ENCODE results near the gene LMF1. TPM values are rescaled to one million over a fixed set of nuclear protein-coding genes. Genes with fewer than 3 reads are reported as not detected.
A peak's percentile ranks its signal among the peaks of the same experiment; 100 is the strongest.

LMF1 gene
- total RNA-seq, 1 donor from 2014 or later = 26.0 TPM

DNA sequence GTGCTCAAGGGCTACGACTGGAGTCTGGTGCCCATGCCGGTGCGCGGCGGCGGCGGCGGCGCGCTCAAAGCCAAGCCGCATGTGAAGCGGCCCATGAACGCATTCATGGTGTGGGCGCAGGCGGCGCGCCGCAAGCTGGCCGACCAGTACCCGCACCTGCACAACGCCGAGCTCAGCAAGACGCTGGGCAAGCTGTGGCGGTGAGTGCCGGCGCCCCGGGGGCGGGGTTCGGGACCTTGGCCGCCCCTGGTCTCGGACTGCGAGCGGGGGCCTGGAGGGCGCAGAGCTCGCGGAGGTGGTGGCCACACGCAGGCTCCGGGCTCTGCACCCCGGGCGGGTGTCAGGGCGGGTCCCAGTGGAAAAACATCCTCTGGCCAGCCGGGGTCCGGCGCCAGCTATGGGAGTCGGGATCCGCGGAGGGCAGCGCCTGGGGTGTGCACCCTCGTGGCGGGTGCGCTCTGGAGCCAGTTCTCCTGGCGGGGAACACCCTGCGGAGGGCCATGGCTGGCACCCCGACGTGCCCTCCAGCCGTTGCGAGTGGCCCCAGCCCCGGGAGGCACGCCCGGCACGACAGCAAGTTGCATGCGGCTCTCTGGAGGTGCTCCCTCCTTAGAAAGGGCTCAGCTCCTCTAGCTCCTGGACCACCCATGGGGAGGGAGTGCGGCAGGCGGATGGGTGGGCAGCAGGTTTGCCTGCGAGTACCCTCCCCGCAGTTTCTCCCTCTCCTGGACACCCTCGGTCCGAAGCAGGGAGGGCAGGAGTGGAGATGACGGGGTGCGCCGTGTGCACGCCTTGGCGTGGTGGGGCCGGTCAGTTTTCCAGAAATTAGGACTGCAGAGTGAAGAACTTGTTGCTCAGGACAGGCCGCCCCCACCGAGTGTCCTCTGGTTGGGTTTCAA, 11.6 kb upstream of the LMF1 start:
- DNase-seq (ENCODE audit: extremely low spot score in 2 of 2) = no peak
- Histone ChIP-seq H3K27ac (no peak overlapping the region), H3K27me3 (no peaks in the 10 kb centered on the region), H3K36me3 (no peaks in the 10 kb centered on the region), H3K9me3 (no peaks in the 10 kb centered on the region), H3K4me3 (peak overlapping the region; percentile 46 to 71), H3K4me1 (peaks cover 17% of the 10 kb centered on the region)
- intact Hi-C loops (cut with DNase I) = no loop called here
- TF ChIP-seq, protein P1, sequence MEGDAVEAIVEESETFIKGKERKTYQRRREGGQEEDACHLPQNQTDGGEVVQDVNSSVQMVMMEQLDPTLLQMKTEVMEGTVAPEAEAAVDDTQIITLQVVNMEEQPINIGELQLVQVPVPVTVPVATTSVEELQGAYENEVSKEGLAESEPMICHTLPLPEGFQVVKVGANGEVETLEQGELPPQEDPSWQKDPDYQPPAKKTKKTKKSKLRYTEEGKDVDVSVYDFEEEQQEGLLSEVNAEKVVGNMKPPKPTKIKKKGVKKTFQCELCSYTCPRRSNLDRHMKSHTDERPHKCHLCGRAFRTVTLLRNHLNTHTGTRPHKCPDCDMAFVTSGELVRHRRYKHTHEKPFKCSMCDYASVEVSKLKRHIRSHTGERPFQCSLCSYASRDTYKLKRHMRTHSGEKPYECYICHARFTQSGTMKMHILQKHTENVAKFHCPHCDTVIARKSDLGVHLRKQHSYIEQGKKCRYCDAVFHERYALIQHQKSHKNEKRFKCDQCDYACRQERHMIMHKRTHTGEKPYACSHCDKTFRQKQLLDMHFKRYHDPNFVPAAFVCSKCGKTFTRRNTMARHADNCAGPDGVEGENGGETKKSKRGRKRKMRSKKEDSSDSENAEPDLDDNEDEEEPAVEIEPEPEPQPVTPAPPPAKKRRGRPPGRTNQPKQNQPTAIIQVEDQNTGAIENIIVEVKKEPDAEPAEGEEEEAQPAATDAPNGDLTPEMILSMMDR (IDR thresholded peaks at IDR 0.05) = no peak
- TF ChIP-seq POLR2AphosphoS5 (IDR thresholded peaks at IDR 0.05; ENCODE audit: insufficient read depth in 1 of 2, low read depth in 1 of 2) = no peak
- no peak for TF ChIP-seq POLR2A (IDR thresholded peaks at IDR 0.05)

DNA sequence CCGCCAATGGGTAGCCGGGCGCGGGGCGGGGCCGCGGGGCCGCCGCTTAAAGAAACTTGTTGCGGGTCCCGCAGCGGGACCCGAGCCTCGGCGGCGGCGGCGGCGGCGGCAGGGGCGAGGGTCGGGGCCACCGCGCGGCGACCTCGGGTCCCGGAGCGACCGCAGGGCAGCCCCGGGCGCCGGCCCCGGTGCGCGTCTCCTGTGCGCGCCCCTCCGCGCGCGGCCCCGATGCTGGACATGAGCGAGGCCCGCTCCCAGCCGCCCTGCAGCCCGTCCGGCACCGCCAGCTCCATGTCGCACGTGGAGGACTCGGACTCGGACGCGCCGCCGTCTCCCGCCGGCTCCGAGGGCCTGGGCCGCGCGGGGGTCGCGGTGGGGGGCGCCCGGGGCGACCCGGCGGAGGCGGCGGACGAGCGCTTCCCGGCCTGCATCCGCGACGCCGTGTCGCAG, 10.9 kb upstream of the LMF1 start, which contains the start of gene SOX8:
Gene SOX8, plus strand, starts transcription at position 76 of the 450 bp plus-strand sequence. Its CDS starts 153 bp downstream, at position 229.
- no peak within 1 kb of the TSS for H3K27ac ChIP-seq
- peaks cover 21% of the 10 kb centered on the region for H3K4me1 ChIP-seq
- no peaks in the 10 kb centered on the region for H3K9me3 ChIP-seq
- no peak for DNase-seq (ENCODE audit: extremely low spot score in 2 of 2)
- H3K27me3 ChIP-seq = no peaks in the 10 kb centered on the region
- no peaks in the 10 kb centered on the region for H3K36me3 ChIP-seq
- H3K4me3 ChIP-seq = peak within 1 kb of the TSS; percentile 46 to 71
- intact Hi-C loops (cut with DNase I) = no loop called here
- TF ChIP-seq, protein P1 (IDR thresholded peaks at IDR 0.05) = no peak
- TF ChIP-seq POLR2A (IDR thresholded peaks at IDR 0.05) = no peak
- no peak for TF ChIP-seq POLR2AphosphoS5 (IDR thresholded peaks at IDR 0.05; ENCODE audit: insufficient read depth in 1 of 2, low read depth in 1 of 2)

DNA sequence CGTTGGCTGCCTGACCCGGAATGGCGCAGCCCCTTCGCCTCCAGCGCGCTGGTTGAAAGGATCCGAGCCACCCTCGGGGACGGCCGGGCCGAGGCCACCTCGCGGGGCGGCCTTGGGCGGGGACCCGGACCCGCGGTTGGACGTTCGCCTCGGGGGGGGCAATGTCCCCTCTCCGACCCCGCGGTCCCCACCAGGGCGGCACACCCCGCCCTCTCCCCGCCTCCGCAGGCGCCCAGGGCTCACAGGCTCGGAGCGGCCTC, 9.7 kb upstream of the LMF1 start:
- no peak for DNase-seq (ENCODE audit: extremely low spot score in 2 of 2)
- Histone ChIP-seq H3K27me3 (no peaks in the 10 kb centered on the region), H3K4me3 (peak overlapping the region; percentile 46 to 71), H3K4me1 (peaks cover 21% of the 10 kb centered on the region), H3K27ac (no peak overlapping the region), H3K36me3 (no peaks in the 10 kb centered on the region), H3K9me3 (no peaks in the 10 kb centered on the region)
- TF ChIP-seq POLR2A (IDR thresholded peaks at IDR 0.05) (no peak), POLR2AphosphoS5 (IDR thresholded peaks at IDR 0.05; ENCODE audit: insufficient read depth in 1 of 2, low read depth in 1 of 2) (no peak)
- TF ChIP-seq, protein P1 (IDR thresholded peaks at IDR 0.05) = no peak
- intact Hi-C loops (cut with DNase I) = no loop called here

DNA sequence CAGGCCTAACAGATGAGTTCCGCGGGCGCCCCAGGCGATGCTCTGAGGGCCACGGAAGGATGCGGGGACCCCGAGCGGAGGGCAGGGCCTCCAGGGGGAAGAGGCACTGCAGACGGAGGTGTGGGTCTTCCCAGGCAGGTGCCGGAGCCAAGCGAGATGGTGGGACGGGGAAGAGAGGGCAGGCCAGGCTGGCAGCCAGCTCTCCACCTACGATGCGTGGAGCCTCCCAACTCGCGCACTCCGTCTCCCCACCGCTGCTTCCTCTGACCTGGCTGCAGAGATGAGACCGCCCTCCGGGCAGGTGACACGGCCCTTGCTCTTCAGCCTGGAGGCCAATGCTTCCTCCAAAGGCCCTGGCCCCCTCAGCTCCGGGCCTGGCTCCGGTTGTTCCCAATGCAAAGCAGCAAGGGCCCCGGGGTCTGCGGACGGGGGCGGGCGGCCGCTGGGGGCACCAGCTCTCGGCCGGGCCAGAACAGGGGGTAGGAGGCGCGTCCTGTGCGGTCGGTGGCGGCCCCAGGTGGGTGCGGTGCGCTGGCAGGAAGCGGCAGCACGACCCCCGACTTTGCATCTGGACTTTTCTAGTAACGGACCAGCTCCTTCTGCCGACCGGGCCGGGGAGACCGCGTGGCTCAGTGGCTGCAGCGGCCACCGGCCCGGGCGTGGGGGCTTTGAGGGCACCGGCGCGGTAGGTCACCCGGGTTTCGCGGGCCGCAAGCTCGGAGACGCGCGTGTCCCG, 9.2 kb upstream of the LMF1 start:
- Histone ChIP-seq H3K9me3 (no peaks in the 10 kb centered on the region), H3K36me3 (no peaks in the 10 kb centered on the region), H3K4me1 (peaks cover 21% of the 10 kb centered on the region), H3K27ac (no peak overlapping the region), H3K4me3 (peak overlapping the region; percentile 46 to 71), H3K27me3 (no peaks in the 10 kb centered on the region)
- TF ChIP-seq, protein P1 (IDR thresholded peaks at IDR 0.05) = no peak
- TF ChIP-seq POLR2A (IDR thresholded peaks at IDR 0.05) (no peak), POLR2AphosphoS5 (IDR thresholded peaks at IDR 0.05; ENCODE audit: insufficient read depth in 1 of 2, low read depth in 1 of 2) (no peak)
- no peak for DNase-seq (ENCODE audit: extremely low spot score in 2 of 2)
- intact Hi-C loops (cut with DNase I) = no loop called here

All from vagina (tissue), 2 donors.